CD8-positive, alpha-beta memory T cell (primary cell): ENCODE results near the gene DUSP8. TPM values are rescaled to one million over a fixed set of nuclear protein-coding genes. Genes with fewer than 3 reads are reported as not detected.

Experiments
- CTCF ChIA-PET: fragments of 350-600 bp; sonication (Branson Sonifier 250); formaldehyde crosslinking; loops from one replicate; lab custom pipeline; 2021; ENCODE audit warnings: antibody characterized with exemption; lab: Charles Lee
- POLR2A ChIA-PET: fragments of 350-600 bp; sonication (Branson Sonifier 250); formaldehyde crosslinking; loops from one replicate; lab custom pipeline; 2021; ENCODE audit warnings: antibody characterized with exemption; lab: Charles Lee
- DNase-seq, 5 donors: peaks; one replicate each; pipeline versions ENCODE4 v3.0.0 to v3.0.0-alpha.2; 2020 to 2022; ENCODE audit warnings: mixed read lengths in 1 of 5
- H3K27ac ChIP-seq: one replicate; pipeline ENCODE4 v1.7.0; 2013; ENCODE audit warnings: low read depth, mild to moderate bottlenecking, low read length, moderate library complexity
- H3K27me3 ChIP-seq: 2 replicates; pipeline ENCODE4 v1.7.0; 2013; ENCODE audit warnings: low read length, mild to moderate bottlenecking; ENCODE audit not compliant: insufficient read depth, poor library complexity, severe bottlenecking
- H3K36me3 ChIP-seq: 2 replicates; pipeline ENCODE4 v1.7.0; 2013; ENCODE audit warnings: mild to moderate bottlenecking, low read length, moderate library complexity; ENCODE audit not compliant: insufficient read depth
- H3K4me1 ChIP-seq: 2 replicates; pipeline ENCODE4 v1.7.0; 2013; ENCODE audit warnings: mild to moderate bottlenecking, low read length, moderate library complexity; ENCODE audit not compliant: insufficient read depth
- H3K4me3 ChIP-seq: 2 replicates; pipeline ENCODE4 v1.7.0; 2013; ENCODE audit warnings: mild to moderate bottlenecking, low read length
- H3K9me3 ChIP-seq: 2 replicates; pipeline ENCODE4 v1.7.0; 2013; ENCODE audit warnings: mild to moderate bottlenecking, low read length
- H3K27ac Mint-ChIP-seq, 8 donors: one replicate each; pipeline ENCODE4 v1.8.0; 2020 to 2021; ENCODE audit warnings: mixed read lengths in 8 of 8, mild to moderate bottlenecking in 6 of 8, inconsistent platforms in 3 of 8, moderate library complexity in 3 of 8
- H3K27me3 Mint-ChIP-seq, 2 donors: one replicate each; pipeline ENCODE4 v1.8.0; 2020 to 2021; ENCODE audit warnings: mixed read lengths in 2 of 2, mild to moderate bottlenecking in 1 of 2, moderate library complexity in 1 of 2
- H3K36me3 Mint-ChIP-seq, 3 donors: one replicate each; pipeline ENCODE4 v1.8.0; 2020 to 2021; ENCODE audit warnings: mixed read lengths in 3 of 3, inconsistent platforms in 1 of 3, mild to moderate bottlenecking in 1 of 3
- H3K4me1 Mint-ChIP-seq, 3 donors: one replicate each; pipeline ENCODE4 v1.8.0; 2020 to 2021; ENCODE audit warnings: mixed read lengths in 3 of 3, inconsistent platforms in 1 of 3, mild to moderate bottlenecking in 1 of 3
- H3K4me3 Mint-ChIP-seq, 7 donors: one replicate each; pipeline ENCODE4 v1.8.0; 2020 to 2021; ENCODE audit warnings: mixed read lengths in 7 of 7, mild to moderate bottlenecking in 6 of 7, moderate library complexity in 4 of 7, inconsistent platforms in 2 of 7
- H3K9me3 Mint-ChIP-seq, 5 donors: one replicate each; pipeline ENCODE4 v1.8.0; 2020 to 2022; ENCODE audit warnings: mixed read lengths in 5 of 5, mild to moderate bottlenecking in 3 of 5, moderate library complexity in 2 of 5, inconsistent platforms in 1 of 5
- polyA plus RNA-seq: library from polyadenylated mRNA; unstranded; fragments of 300-500 nt; fragmentation: Illumina TruSeq; gene quantifications from one replicate; pipeline ENCODE4 v1.2.3, GENCODE V29; 2021
- total RNA-seq, 2 experiments: library from RNA; stranded (reverse); gene quantifications; one replicate each; pipeline ENCODE4 v1.2.3, GENCODE V29; 2021

Gene DUSP8
- total and polyA plus RNA-seq, 3 experiments from 2014 or later, result 0.75 to 4.0 (median 2.3) TPM

GRCh38 chr11:1531449-1532013 is 40.5 kb downstream of the DUSP8 start:
- ChIA-PET POLR2A (no interaction called here), CTCF (interaction anchor here (0.8 kb wide), 1 partner anchor 12 kb away, joined by 3 read pairs; no protein-coding TSS in a partner anchor)

DNA sequence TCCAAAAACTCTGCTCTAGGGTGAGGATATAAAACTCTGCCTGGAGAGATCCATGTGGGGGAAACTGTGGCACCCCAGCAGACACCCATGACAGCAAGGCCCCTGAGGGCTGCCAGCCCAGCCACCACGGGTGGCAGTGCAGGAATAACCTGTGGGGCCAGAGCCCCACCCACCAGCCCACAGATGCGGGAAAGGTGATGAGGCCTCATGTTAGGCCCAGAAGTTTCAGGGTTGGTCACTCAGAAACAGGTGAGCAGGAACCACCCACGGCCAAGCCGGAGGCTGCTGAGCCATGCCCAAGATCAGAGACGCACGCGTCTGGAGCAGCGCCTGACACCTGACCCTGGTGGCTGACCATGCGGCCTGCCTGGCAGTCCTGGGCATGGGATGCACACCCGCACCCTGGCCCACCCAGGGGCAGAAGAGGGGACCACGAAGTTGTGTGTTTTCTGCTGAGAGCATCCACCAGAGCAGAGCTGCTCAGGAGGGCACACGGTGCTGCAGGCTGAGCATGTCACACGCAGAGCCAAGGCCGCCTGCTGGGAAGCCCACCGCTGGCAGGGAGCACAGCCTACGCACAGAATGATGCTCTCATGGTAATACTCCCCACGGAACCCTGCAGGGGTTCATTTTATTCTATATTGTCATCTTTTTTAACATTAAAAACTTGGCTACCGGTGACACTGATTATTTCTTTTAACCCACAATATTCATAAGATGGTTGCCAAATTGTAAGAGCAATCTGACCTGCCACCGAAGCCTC is 41.2 kb downstream of the DUSP8 start:
- no peak for DNase-seq
- H3K27me3 Mint-ChIP-seq, result no peaks in the 10 kb centered on the region
- Histone ChIP-seq H3K27me3 (no peaks in the 10 kb centered on the region), H3K4me1 (peaks cover 32% of the 10 kb centered on the region), H3K4me3 (no peak overlapping the region), H3K9me3 (no peaks in the 10 kb centered on the region), H3K27ac (no peak overlapping the region), H3K36me3 (peaks cover 11% of the 10 kb centered on the region)
- H3K9me3 Mint-ChIP-seq, result no peaks in the 10 kb centered on the region
- H3K4me3 Mint-ChIP-seq, result no peak overlapping the region
- peaks cover 0 to 50% (median 3%) of the 10 kb centered on the region in 3 donors for H3K36me3 Mint-ChIP-seq
- H3K4me1 Mint-ChIP-seq, result peaks cover 50 to 74% (median 52%) of the 10 kb centered on the region in 3 donors
- peak overlapping the region in 4 of 8 donors; percentile 29 to 72 (median 35) for H3K27ac Mint-ChIP-seq
- POLR2A ChIA-PET, result no interaction called here
- CTCF ChIA-PET, result interaction anchor here (0.8 kb wide), 1 partner anchor 11 kb away, joined by 3 read pairs; no protein-coding TSS in a partner anchor

More at GRCh38 chr11:1531449-1532013, 40.5 kb downstream of the DUSP8 start:
- H3K9me3 Mint-ChIP-seq, result no peaks in the 10 kb centered on the region
- H3K27me3 Mint-ChIP-seq, result no peaks in the 10 kb centered on the region
- no peak overlapping the region for H3K27ac ChIP-seq
- H3K4me1 ChIP-seq, result peaks cover 37% of the 10 kb centered on the region
- no peak for DNase-seq
- H3K36me3 ChIP-seq, result peaks cover 11% of the 10 kb centered on the region
- peaks cover 0 to 52% (median 2%) of the 10 kb centered on the region in 3 donors for H3K36me3 Mint-ChIP-seq
- no peaks in the 10 kb centered on the region for H3K27me3 ChIP-seq
- H3K4me3 ChIP-seq, result no peak overlapping the region
- peaks cover 49 to 75% (median 54%) of the 10 kb centered on the region in 3 donors for H3K4me1 Mint-ChIP-seq
- H3K27ac Mint-ChIP-seq, result peak overlapping the region in 2 of 8 donors; percentile 72 to 77
- no peaks in the 10 kb centered on the region for H3K9me3 ChIP-seq
- H3K4me3 Mint-ChIP-seq, result no peak overlapping the region

GRCh38 chr11:1529774-1530173 is 42.3 kb downstream of the DUSP8 start:
- Histone ChIP-seq H3K9me3 (no peaks in the 10 kb centered on the region), H3K27me3 (no peaks in the 10 kb centered on the region), H3K4me1 (peaks cover 22% of the 10 kb centered on the region), H3K36me3 (peaks cover 4% of the 10 kb centered on the region), H3K27ac (no peak overlapping the region), H3K4me3 (no peak overlapping the region)
- ChIA-PET POLR2A (no interaction called here), CTCF (no interaction called here)
- Mint-ChIP-seq H3K4me1 (peaks cover 43 to 72% (median 44%) of the 10 kb centered on the region in 3 donors), H3K9me3 (no peaks in the 10 kb centered on the region), H3K27me3 (no peaks in the 10 kb centered on the region), H3K27ac (no peak overlapping the region), H3K36me3 (peaks cover 0 to 42% (median 3%) of the 10 kb centered on the region in 3 donors), H3K4me3 (no peak overlapping the region)
- DNase-seq, result no peak

DNA sequence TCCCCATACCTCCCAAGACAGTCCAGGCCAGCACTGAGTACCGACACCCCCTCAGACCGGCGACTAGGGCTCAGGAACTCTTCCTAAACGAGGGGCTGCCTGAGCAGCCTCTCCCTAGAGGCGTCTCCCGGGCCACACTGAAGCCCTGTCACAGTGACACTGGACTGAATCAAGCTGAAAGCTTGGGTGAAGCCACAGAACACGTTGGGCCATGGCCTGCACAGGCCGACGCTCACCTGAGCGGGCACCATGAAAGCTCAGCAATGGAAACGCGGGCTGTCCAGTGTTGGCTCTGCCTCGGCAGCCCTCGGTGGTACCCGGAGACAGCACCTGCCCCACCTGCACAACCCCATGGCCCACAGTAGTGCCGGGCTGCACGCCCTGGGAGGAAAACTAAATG is 42.8 kb downstream of the DUSP8 start:
- Histone ChIP-seq H3K9me3 (no peaks in the 10 kb centered on the region), H3K4me3 (no peak overlapping the region), H3K4me1 (peaks cover 22% of the 10 kb centered on the region), H3K36me3 (no peaks in the 10 kb centered on the region), H3K27ac (no peak overlapping the region), H3K27me3 (no peaks in the 10 kb centered on the region)
- CTCF ChIA-PET, result no interaction called here
- Mint-ChIP-seq H3K27ac (peak overlapping the region in 1 of 8 donors; percentile 58), H3K36me3 (peaks cover 0 to 38% (median 3%) of the 10 kb centered on the region in 3 donors), H3K4me1 (peaks cover 38 to 67% (median 40%) of the 10 kb centered on the region in 3 donors), H3K9me3 (no peaks in the 10 kb centered on the region), H3K27me3 (no peaks in the 10 kb centered on the region), H3K4me3 (peak overlapping the region in 2 of 7 donors; percentile 15 to 19)
- DNase-seq, result no peak
- POLR2A ChIA-PET, result no interaction called here

DNA sequence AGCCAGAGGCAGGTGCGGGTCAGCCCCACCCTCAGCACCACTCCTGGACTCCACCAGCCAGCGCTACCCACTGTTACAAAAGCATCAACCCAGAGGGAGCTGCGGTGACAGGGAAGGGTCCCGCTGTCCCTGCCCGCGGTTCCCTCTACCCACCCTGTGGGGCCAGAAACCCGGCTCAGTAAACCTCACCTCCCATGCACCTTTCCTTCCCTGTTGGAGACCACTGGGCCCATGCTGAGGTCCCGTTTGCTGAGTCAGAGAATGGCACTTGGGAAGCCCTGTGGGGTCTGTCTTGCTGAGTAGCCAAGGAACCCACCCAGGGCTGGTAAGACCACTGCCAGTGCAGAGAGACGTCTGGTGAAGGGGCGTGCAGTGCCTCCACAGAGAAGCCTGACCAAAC is 43.4 kb downstream of the DUSP8 start:
- no peak for DNase-seq
- Mint-ChIP-seq H3K4me1 (peaks cover 43 to 68% (median 45%) of the 10 kb centered on the region in 3 donors), H3K4me3 (no peak overlapping the region), H3K27me3 (no peaks in the 10 kb centered on the region), H3K36me3 (peaks cover 0 to 36% (median 3%) of the 10 kb centered on the region in 3 donors), H3K27ac (peak overlapping the region in 1 of 8 donors; percentile 40), H3K9me3 (no peaks in the 10 kb centered on the region)
- POLR2A ChIA-PET, result no interaction called here
- Histone ChIP-seq H3K9me3 (no peaks in the 10 kb centered on the region), H3K27ac (no peak overlapping the region), H3K27me3 (no peaks in the 10 kb centered on the region), H3K4me1 (peaks cover 22% of the 10 kb centered on the region), H3K36me3 (no peaks in the 10 kb centered on the region), H3K4me3 (no peak overlapping the region)
- CTCF ChIA-PET, result no interaction called here

GRCh38 chr11:1526785-1527184 is 45.3 kb downstream of the DUSP8 start:
- no peak overlapping the region for H3K4me3 Mint-ChIP-seq
- Histone ChIP-seq H3K36me3 (no peaks in the 10 kb centered on the region), H3K27ac (no peak overlapping the region), H3K4me1 (peaks cover 15% of the 10 kb centered on the region), H3K9me3 (no peaks in the 10 kb centered on the region), H3K4me3 (no peak overlapping the region), H3K27me3 (no peaks in the 10 kb centered on the region)
- peaks cover 50 to 72% (median 52%) of the 10 kb centered on the region in 3 donors for H3K4me1 Mint-ChIP-seq
- H3K36me3 Mint-ChIP-seq, result peaks cover 0 to 26% (median 1%) of the 10 kb centered on the region in 3 donors
- no peaks in the 10 kb centered on the region for H3K9me3 Mint-ChIP-seq
- ChIA-PET POLR2A (no interaction called here), CTCF (interaction anchor here (2.1 kb wide), 1 partner anchor 12 kb away, joined by 10 read pairs; no protein-coding TSS in a partner anchor)
- no peak overlapping the region for H3K27ac Mint-ChIP-seq
- H3K27me3 Mint-ChIP-seq, result no peaks in the 10 kb centered on the region
- DNase-seq, result no peak

DNA sequence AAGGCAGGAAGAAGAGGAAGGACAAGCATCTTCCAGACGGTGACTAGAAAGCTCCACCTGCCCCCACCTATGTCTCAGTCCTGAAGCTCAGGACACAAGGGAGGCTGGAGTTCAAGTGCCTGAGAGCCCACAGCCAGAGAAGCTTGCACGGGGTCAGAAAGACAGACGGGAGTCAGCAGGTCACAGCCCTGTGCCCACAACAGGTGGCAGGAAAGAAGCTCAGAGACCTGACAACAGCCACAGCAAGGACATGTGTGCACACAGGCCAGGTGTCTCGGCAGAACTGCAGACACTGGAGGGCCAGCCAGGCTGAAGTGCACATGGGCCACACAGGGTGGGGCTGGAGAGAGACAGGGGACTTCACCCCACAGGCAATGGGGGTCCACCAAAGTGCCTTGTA is 48.3 kb downstream of the DUSP8 start:
- no peaks in the 10 kb centered on the region for H3K27me3 ChIP-seq
- CTCF ChIA-PET, result interaction anchor here (1.4 kb wide), 1 partner anchor 9 kb away, joined by 4 read pairs; no protein-coding TSS in a partner anchor
- H3K36me3 Mint-ChIP-seq, result peaks cover 0 to 34% (median 1%) of the 10 kb centered on the region in 3 donors
- DNase-seq, result no peak
- no peaks in the 10 kb centered on the region for H3K9me3 ChIP-seq
- POLR2A ChIA-PET, result no interaction called here
- H3K27ac Mint-ChIP-seq, result peak overlapping the region in 6 of 8 donors; percentile 18 to 53 (median 40)
- H3K4me1 ChIP-seq, result peaks cover 5% of the 10 kb centered on the region
- no peaks in the 10 kb centered on the region for H3K27me3 Mint-ChIP-seq
- peak overlapping the region in 2 of 7 donors; percentile 27 to 62 for H3K4me3 Mint-ChIP-seq
- no peak overlapping the region for H3K27ac ChIP-seq
- no peaks in the 10 kb centered on the region for H3K9me3 Mint-ChIP-seq
- no peaks in the 10 kb centered on the region for H3K36me3 ChIP-seq
- no peak overlapping the region for H3K4me3 ChIP-seq
- peaks cover 57 to 78% (median 62%) of the 10 kb centered on the region in 3 donors for H3K4me1 Mint-ChIP-seq

GRCh38 chr11:1523077-1523476 is 49.0 kb downstream of the DUSP8 start:
- Histone ChIP-seq H3K27me3 (no peaks in the 10 kb centered on the region), H3K4me1 (peaks cover 10% of the 10 kb centered on the region), H3K27ac (no peak overlapping the region), H3K4me3 (no peak overlapping the region), H3K36me3 (no peaks in the 10 kb centered on the region), H3K9me3 (no peaks in the 10 kb centered on the region)
- peaks cover 56 to 80% (median 63%) of the 10 kb centered on the region in 3 donors for H3K4me1 Mint-ChIP-seq
- DNase-seq, result no peak
- H3K4me3 Mint-ChIP-seq, result no peak overlapping the region
- H3K27me3 Mint-ChIP-seq, result no peaks in the 10 kb centered on the region
- peaks cover 0 to 36% (median 1%) of the 10 kb centered on the region in 3 donors for H3K36me3 Mint-ChIP-seq
- no peaks in the 10 kb centered on the region for H3K9me3 Mint-ChIP-seq
- ChIA-PET CTCF (interaction anchor here (1.4 kb wide), 1 partner anchor 8 kb away, joined by 4 read pairs; no protein-coding TSS in a partner anchor), POLR2A (no interaction called here)
- H3K27ac Mint-ChIP-seq, result peak overlapping the region in 4 of 8 donors; percentile 29 to 68 (median 39)
